Mesenchymal stem cell (in vitro differentiated cells and primary cell): ENCODE data around the gene PXT1.

Source experiments
- DNase-seq: peaks from one replicate; pipeline ENCODE4 v3.0.0-alpha.2; 2013
- H2AFZ ChIP-seq: one replicate; pipeline ENCODE4 v1.6.1; 2013; ENCODE audit warnings: low read depth, mild to moderate bottlenecking, control low read depth, inconsistent platforms, low read length, moderate library complexity
- H2AK5ac ChIP-seq: 2 replicates; pipeline ENCODE4 v1.6.1; 2013; ENCODE audit warnings: low read length, moderate library complexity, mild to moderate bottlenecking, inconsistent platforms; ENCODE audit not compliant: severe bottlenecking
- H2BK120ac ChIP-seq: one replicate; pipeline ENCODE4 v1.6.1; 2013; ENCODE audit warnings: low read depth, mild to moderate bottlenecking, inconsistent platforms, low read length, moderate library complexity
- H2BK12ac ChIP-seq, 2 experiments: one replicate each; pipeline ENCODE4 v1.6.1; 2013; ENCODE audit warnings: inconsistent platforms in 2 of 2, low read length in 2 of 2, mild to moderate bottlenecking in 2 of 2, moderate library complexity in 2 of 2, control low read depth in 1 of 2
- H2BK15ac ChIP-seq: one replicate; pipeline ENCODE4 v1.6.1; 2013; ENCODE audit warnings: mild to moderate bottlenecking, low read depth, inconsistent platforms; ENCODE audit not compliant: poor library complexity, severe bottlenecking
- H2BK5ac ChIP-seq: 2 replicates; pipeline ENCODE4 v1.6.1; 2013; ENCODE audit warnings: low read depth, mild to moderate bottlenecking, low read length, control low read depth, inconsistent platforms; ENCODE audit not compliant: poor library complexity, severe bottlenecking
- H3K14ac ChIP-seq, 2 experiments: one replicate each; pipeline ENCODE4 v1.6.1; 2013; ENCODE audit warnings: inconsistent platforms in 2 of 2, low read length in 2 of 2, control low read depth in 1 of 2, mild to moderate bottlenecking in 1 of 2, moderate library complexity in 1 of 2
- H3K18ac ChIP-seq, 2 experiments: one replicate each; pipeline ENCODE4 v1.6.1; 2013; ENCODE audit warnings: inconsistent platforms in 2 of 2, low read length in 2 of 2, control low read depth in 1 of 2, low read depth in 1 of 2, mild to moderate bottlenecking in 1 of 2
- H3K23ac ChIP-seq, 2 experiments: one replicate each; pipeline ENCODE4 v1.6.1; 2013; ENCODE audit warnings: inconsistent platforms in 2 of 2, low read length in 2 of 2, mild to moderate bottlenecking in 2 of 2, moderate library complexity in 2 of 2, control low read depth in 1 of 2
- H3K27ac ChIP-seq: 2 replicates; pipeline ENCODE4 v1.5.1; 2013; ENCODE audit warnings: mild to moderate bottlenecking, moderate library complexity, low read length, control low read depth, inconsistent platforms; ENCODE audit not compliant: poor library complexity, severe bottlenecking
- H3K27me3 ChIP-seq, 2 experiments: 2 replicates each; pipeline versions ENCODE4 v1.6.1 to v1.7.0; 2013; ENCODE audit warnings: low read length in 2 of 2, mild to moderate bottlenecking in 2 of 2, moderate library complexity in 2 of 2, control low read depth in 1 of 2, inconsistent platforms in 1 of 2; ENCODE audit not compliant: control insufficient read depth in 1 of 2, insufficient read depth in 1 of 2
- H3K36me3 ChIP-seq, 2 experiments: 2 replicates each; pipeline versions ENCODE4 v1.6.1 to v1.7.0; 2013; ENCODE audit warnings: low read length in 2 of 2, control low read depth in 1 of 2, inconsistent platforms in 1 of 2, low read depth in 1 of 2, mild to moderate bottlenecking in 1 of 2; ENCODE audit not compliant: insufficient read depth in 2 of 2, control insufficient read depth in 1 of 2
- H3K4ac ChIP-seq, 2 experiments: one replicate each; pipeline ENCODE4 v1.6.1; 2013; ENCODE audit warnings: inconsistent platforms in 2 of 2, low read length in 2 of 2, mild to moderate bottlenecking in 2 of 2, moderate library complexity in 2 of 2, control low read depth in 1 of 2, low read depth in 1 of 2
- H3K4me1 ChIP-seq: 2 replicates; pipeline ENCODE4 v1.6.1; 2013; ENCODE audit warnings: low read depth, low read length, control low read depth; ENCODE audit not compliant: control insufficient read depth, insufficient read depth
- H3K4me2 ChIP-seq: 2 replicates; pipeline ENCODE4 v1.6.1; 2013; ENCODE audit warnings: low read length, mild to moderate bottlenecking, inconsistent platforms; ENCODE audit not compliant: poor library complexity, severe bottlenecking
- H3K4me3 ChIP-seq, 2 experiments: 2 replicates each; pipeline versions ENCODE4 v1.5.1 to v1.7.0; 2013; ENCODE audit warnings: low read length in 2 of 2, mild to moderate bottlenecking in 2 of 2, control low read depth in 1 of 2, low read depth in 1 of 2; ENCODE audit not compliant: insufficient read depth in 1 of 2
- H3K79me1 ChIP-seq: replicated peaks from 2 replicates; pipeline ENCODE4 v1.6.1; 2013; ENCODE audit warnings: mild to moderate bottlenecking, control low read depth, low read length, inconsistent platforms; ENCODE audit not compliant: poor library complexity, severe bottlenecking
- H3K9ac ChIP-seq: 2 replicates; pipeline ENCODE4 v1.7.0; 2013; ENCODE audit warnings: mild to moderate bottlenecking, low read length, moderate library complexity
- H3K9me3 ChIP-seq: 2 replicates; pipeline ENCODE4 v1.7.0; 2013; ENCODE audit warnings: mild to moderate bottlenecking, low read length; ENCODE audit not compliant: control insufficient read depth
- H4K8ac ChIP-seq: one replicate; pipeline ENCODE4 v1.6.1; 2013; ENCODE audit warnings: inconsistent platforms, mild to moderate bottlenecking, low read length, moderate library complexity
- H4K91ac ChIP-seq: one replicate; pipeline ENCODE4 v1.6.1; 2013; ENCODE audit warnings: mild to moderate bottlenecking, low read length, inconsistent platforms
- WGBS: methylation state at CpG from one replicate; pipeline ENCODE4 v1.1.7; 2013; ENCODE audit warnings: mixed read lengths; 5-methylcytosine and 5-hydroxymethylcytosine counted together

The PXT1 gene

GRCh38 chr6:36383606-36384005, 59.0 kb downstream of the PXT1 start:
- H3K79me1 ChIP-seq: no peaks in the 10 kb centered on the region
- 69% methylated on average over 2 of the region's 2 CpGs for WGBS
- no peak overlapping the region for H3K27ac ChIP-seq
- no peak overlapping the region for H2AFZ ChIP-seq
- H3K18ac ChIP-seq: no peak overlapping the region
- no peak overlapping the region for H3K4me3 ChIP-seq
- no peak overlapping the region for H3K9ac ChIP-seq
- H2BK15ac ChIP-seq: no peak overlapping the region
- peaks cover 8 to 22% of the 10 kb centered on the region in 2 experiments for H3K27me3 ChIP-seq
- H3K23ac ChIP-seq: no peak overlapping the region
- H2BK12ac ChIP-seq: no peak overlapping the region
- H2BK120ac ChIP-seq: no peak overlapping the region
- no peak overlapping the region for H3K4ac ChIP-seq
- no peak overlapping the region for H3K4me2 ChIP-seq
- H4K8ac ChIP-seq: no peak overlapping the region
- no peak overlapping the region for H2AK5ac ChIP-seq
- no peaks in the 10 kb centered on the region for H3K36me3 ChIP-seq
- H4K91ac ChIP-seq: no peak overlapping the region
- peaks cover 15% of the 10 kb centered on the region for H3K4me1 ChIP-seq
- H2BK5ac ChIP-seq: no peak overlapping the region
- DNase-seq: no peak
- H3K14ac ChIP-seq: no peak overlapping the region
- no peaks in the 10 kb centered on the region for H3K9me3 ChIP-seq

DNA sequence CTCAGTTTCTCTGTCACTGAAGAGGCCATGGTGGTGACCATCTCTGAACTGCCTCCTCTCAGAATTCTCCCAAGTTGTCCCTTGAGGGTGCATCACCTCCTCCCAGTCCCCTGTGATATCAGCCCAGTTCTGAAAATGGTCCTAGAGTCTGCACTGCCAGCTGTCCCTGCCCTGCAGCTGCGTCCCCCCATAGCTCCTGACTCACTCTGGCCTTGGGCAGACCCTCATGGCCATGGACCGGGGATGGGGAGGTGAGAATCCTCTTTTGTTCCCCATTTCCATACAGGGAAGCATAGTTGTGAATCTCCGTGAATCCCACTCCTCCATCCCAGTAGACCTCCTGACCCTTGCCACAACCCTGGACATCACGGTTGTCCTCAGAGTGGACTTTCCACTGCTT, 59.7 kb downstream of the PXT1 start:
- no peak overlapping the region for H2BK15ac ChIP-seq

GRCh38 chr6:36381502-36382389, 60.9 kb downstream of the PXT1 start:
- Histone ChIP-seq H3K27me3 (peaks cover 8 to 9% of the 10 kb centered on the region in 2 experiments), H4K8ac (no peak overlapping the region), H3K14ac (no peak overlapping the region), H2BK120ac (no peak overlapping the region), H3K18ac (no peak overlapping the region), H3K4ac (no peak overlapping the region), H3K79me1 (no peaks in the 10 kb centered on the region), H4K91ac (no peak overlapping the region), H3K9ac (no peak overlapping the region), H3K36me3 (no peaks in the 10 kb centered on the region), H2BK5ac (no peak overlapping the region), H3K4me2 (no peak overlapping the region), H3K4me1 (peaks cover under 1% of the 10 kb centered on the region), H3K27ac (no peak overlapping the region), H3K4me3 (no peak overlapping the region), H2BK12ac (no peak overlapping the region), H2AFZ (no peak overlapping the region), H3K23ac (no peak overlapping the region), H2AK5ac (no peak overlapping the region), H2BK15ac (no peak overlapping the region), H3K9me3 (no peaks in the 10 kb centered on the region)
- DNase-seq: no peak
- 75% methylated on average over 6 of the region's 9 CpGs for WGBS

More for the DNA sequence above, 59.7 kb downstream of the PXT1 start:
- Histone ChIP-seq H3K18ac (no peak overlapping the region), H3K4me1 (peaks cover 13% of the 10 kb centered on the region), H2BK120ac (no peak overlapping the region), H4K8ac (no peak overlapping the region), H3K9ac (no peak overlapping the region), H3K79me1 (no peaks in the 10 kb centered on the region), H4K91ac (no peak overlapping the region), H3K27me3 (peaks cover 8 to 16% of the 10 kb centered on the region in 2 experiments), H3K9me3 (no peaks in the 10 kb centered on the region), H3K14ac (peak overlapping the region in 1 of 2 experiments; percentile 71), H2AFZ (no peak overlapping the region), H2AK5ac (no peak overlapping the region), H3K27ac (no peak overlapping the region), H3K23ac (no peak overlapping the region), H3K4me3 (no peak overlapping the region), H2BK5ac (no peak overlapping the region), H3K36me3 (no peaks in the 10 kb centered on the region), H3K4ac (no peak overlapping the region), H2BK12ac (peak overlapping the region in 1 of 2 experiments; percentile 57), H3K4me2 (no peak overlapping the region)
- no peak for DNase-seq
- WGBS: 73% methylated on average over 4 of the region's 4 CpGs

- H3K27me3 ChIP-seq: peaks cover 3 to 5% of the 10 kb centered on the region in 2 experiments
- H2BK120ac ChIP-seq: no peak overlapping the region
- H3K4me1 ChIP-seq: no peaks in the 10 kb centered on the region
- no peak overlapping the region for H3K23ac ChIP-seq
- no peak overlapping the region for H4K91ac ChIP-seq
- no peak overlapping the region for H2BK15ac ChIP-seq
- H3K4ac ChIP-seq: no peak overlapping the region
- 86% methylated on average over 4 of the region's 4 CpGs for WGBS
- H3K79me1 ChIP-seq: no peaks in the 10 kb centered on the region
- H3K4me2 ChIP-seq: no peak overlapping the region
- H2AK5ac ChIP-seq: no peak overlapping the region
- no peak overlapping the region for H2BK12ac ChIP-seq
- H2BK5ac ChIP-seq: no peak overlapping the region
- no peak overlapping the region for H3K14ac ChIP-seq
- no peak overlapping the region for H3K4me3 ChIP-seq
- no peak overlapping the region for H3K18ac ChIP-seq
- DNase-seq: no peak
- H4K8ac ChIP-seq: no peak overlapping the region
- H3K9ac ChIP-seq: no peak overlapping the region
- H3K9me3 ChIP-seq: no peaks in the 10 kb centered on the region
- no peaks in the 10 kb centered on the region for H3K36me3 ChIP-seq
- H3K27ac ChIP-seq: no peak overlapping the region
- no peak overlapping the region for H2AFZ ChIP-seq
Observed at GRCh38 chr6:36380166-36380565, 62.5 kb downstream of the PXT1 start.
